Kidney tubule cell (primary cell): ENCODE results near the gene EEF1AKMT3.
"Not testable (repeated sequence)": the region's sequence is repeated elsewhere in the genome, so short reads cannot be mapped to it uniquely, and the experiment has no call there.

ENCODE experiments used
- DNase-seq: peaks from one replicate; pipeline ENCODE4 v3.0.0-alpha.2; 2018; ENCODE audit warnings: low spot score

The EEF1AKMT3 gene

GRCh38 chr12:57817990-57818331, 45.5 kb downstream of the EEF1AKMT3 start:
- not testable (repeated sequence) for DNase-seq

GRCh38 chr12:57820119-57820518, 47.7 kb downstream of the EEF1AKMT3 start:
- DNase-seq, result not testable (repeated sequence)

- DNase-seq, result not testable (repeated sequence)
Observed at GRCh38 chr12:57821015-57821414, 48.6 kb downstream of the EEF1AKMT3 start.

GRCh38 chr12:57821474-57822214, 49.2 kb downstream of the EEF1AKMT3 start:
- no peak for DNase-seq

GRCh38 chr12:57822392-57823130, 50.1 kb downstream of the EEF1AKMT3 start:
- no peak for DNase-seq

GRCh38 chr12:57823131-57823907, 50.9 kb downstream of the EEF1AKMT3 start:
- DNase-seq, result no peak

- DNase-seq, result no peak
Observed at GRCh38 chr12:57823908-57824640, 51.7 kb downstream of the EEF1AKMT3 start.

GRCh38 chr12:57825451-57825850, 53.0 kb downstream of the EEF1AKMT3 start:
- DNase-seq, result no peak

- DNase-seq, result no peak
Observed at GRCh38 chr12:57826400-57826799, 54.0 kb downstream of the EEF1AKMT3 start.

GRCh38 chr12:57826966-57827365, 54.6 kb downstream of the EEF1AKMT3 start:
- DNase-seq, result no peak

GRCh38 chr12:57829025-57829777, 56.8 kb downstream of the EEF1AKMT3 start:
- DNase-seq, result no peak

- no peak for DNase-seq
Observed at GRCh38 chr12:57830393-57830792, 58.0 kb downstream of the EEF1AKMT3 start.
